Stimulated activated CD4-positive, alpha-beta T cell treated with anti-CD3 and anti-CD28 coated beads, Interleukin-4, amount 100 ng/mL, for 24 hours (primary cell): Measurements from ENCODE around the gene SCN2A.

Experiments
- DNase-seq: peaks from one replicate; pipeline ENCODE4 v3.0.0-alpha.2; 2020

The SCN2A gene

DNA sequence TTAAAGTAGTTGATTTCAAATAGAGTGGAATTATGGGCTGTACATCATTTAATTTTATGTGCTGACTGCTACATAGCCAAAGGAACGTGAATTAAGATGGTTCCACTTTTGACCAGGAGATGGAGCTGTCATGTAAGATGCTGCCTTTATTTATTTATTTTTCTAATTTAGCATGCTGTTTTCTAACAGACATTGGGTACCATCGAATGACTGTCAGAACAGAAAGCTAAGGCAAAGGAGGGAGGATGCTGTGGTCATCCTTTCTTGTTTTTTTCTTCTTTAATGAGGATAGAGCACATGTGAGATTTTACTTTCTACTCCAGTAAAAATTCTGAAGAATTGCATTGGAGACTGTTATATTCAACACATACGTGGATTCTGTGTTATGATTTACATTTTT, at the start of gene SCN2A:
Gene SCN2A, plus strand, starts transcription at position 185 of the 400 bp plus-strand sequence. CDS start 56,410 bp downstream, outside the sequence.
- no peak for DNase-seq

- no peak for DNase-seq
These were observed 48.0 kb upstream of the SCN2A start for GRCh38 chr2:165191096-165191728.

DNA sequence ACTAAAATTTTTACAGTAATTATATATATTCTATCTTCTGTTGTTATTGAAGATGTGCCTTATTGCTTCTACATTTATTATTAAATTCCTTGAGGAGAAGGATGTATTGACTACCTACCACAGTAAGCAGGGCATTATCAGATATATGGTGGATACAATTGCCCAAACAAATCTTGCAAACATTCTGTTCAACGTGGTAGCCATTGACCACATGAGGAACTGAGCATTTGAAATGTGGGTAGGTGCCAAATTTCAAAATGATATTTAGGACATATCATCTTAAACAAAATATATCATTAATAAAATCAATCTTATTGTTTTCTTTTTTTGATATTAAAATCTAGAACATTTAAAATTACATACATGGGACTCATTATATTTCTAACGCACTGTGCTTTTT, 46.5 kb upstream of the SCN2A start:
- DNase-seq = no peak

GRCh38 chr2:165193178-165193777, 45.9 kb upstream of the SCN2A start:
- no peak for DNase-seq

- DNase-seq = no peak
These were observed 42.8 kb upstream of the SCN2A start for GRCh38 chr2:165196411-165196810.

GRCh38 chr2:165197346-165197745, 41.9 kb upstream of the SCN2A start:
- no peak for DNase-seq

- no peak for DNase-seq
These were observed 41.0 kb upstream of the SCN2A start for GRCh38 chr2:165198181-165198580.

- no peak for DNase-seq
These were observed 37.0 kb upstream of the SCN2A start for GRCh38 chr2:165202239-165202638.

DNA sequence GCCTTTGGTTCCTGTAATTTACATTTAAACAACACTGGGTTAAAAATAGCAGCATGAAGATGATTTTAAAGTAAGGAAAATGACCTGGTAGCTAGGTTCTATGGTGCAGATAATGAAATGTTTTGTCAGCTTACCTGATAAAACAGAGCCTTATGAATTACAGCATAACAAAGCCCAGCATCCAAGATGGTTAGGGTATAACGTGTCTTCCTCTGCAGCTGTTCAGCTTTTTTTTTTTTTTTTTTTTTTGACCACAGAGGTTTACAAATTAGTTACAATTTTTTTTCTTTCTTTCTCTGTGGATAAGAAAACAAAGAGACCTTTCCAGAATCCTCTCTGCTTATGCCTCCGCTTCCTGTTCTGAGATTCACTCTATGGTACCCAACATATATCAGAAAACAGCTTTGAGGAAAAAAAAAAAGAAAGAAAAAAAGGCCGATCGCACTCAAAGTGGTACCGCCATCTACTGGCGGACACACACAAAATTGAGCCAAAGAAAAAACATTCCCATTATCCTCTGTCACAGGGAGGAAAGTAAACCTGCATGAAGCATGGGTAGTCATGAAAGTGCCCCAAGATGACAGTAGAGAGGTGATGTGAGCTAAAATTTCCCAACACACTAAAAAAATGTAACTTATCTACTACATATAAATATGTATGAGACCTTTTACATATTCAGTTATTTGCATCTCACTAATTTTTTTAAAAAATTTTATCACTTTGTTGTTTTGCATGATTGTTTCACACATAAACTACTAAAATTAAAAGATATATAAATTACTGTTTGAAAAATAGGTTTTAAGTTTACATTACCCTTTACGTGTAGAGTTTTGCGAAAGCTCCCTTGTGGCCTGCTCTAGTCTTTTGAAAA, 35.3 kb upstream of the SCN2A start, which contains the start of gene SCN3A:
Gene SCN3A, minus strand, starts transcription at position 362 of the 871 bp plus-strand sequence. CDS start 27,656 bp downstream, outside the sequence.
- DNase-seq = no peak

DNA sequence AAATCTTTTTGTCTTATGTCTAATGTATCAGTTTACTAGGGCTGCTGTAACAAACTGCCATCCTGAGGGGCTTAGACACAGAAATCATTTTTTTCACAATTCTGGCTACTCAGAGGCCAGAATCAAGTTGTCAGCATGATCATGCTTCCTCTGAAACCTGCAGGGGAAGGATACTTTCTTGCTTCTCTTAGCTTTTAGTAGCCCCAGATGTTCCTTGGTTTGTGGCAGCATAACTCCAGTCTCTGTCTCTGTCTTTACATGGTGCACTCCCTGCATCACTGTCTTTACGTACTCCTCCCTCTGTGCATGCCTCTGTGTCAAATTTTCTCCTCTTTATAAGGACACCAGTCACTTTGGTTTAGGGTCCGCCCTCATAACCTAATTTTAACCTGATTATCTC, 33.3 kb upstream of the SCN2A start:
- no peak for DNase-seq

DNA sequence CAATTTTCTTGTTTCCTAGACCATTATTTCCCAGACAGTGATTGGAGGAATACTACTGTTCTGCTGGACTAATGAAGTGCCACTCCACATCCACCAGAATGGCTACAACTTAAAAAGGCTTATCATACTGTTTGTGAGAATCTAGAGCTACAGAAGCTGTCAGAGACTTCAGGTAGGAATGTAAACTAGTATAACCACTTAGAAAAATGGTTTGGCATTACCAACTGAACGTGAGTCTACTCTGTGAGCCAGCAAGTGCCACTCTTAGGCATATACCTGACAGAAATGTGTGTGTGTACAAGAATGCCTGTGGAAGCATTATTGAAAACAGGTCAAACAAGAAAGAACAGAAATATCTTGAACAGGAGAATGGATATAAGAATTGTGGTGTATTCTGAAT, 31.1 kb upstream of the SCN2A start:
- DNase-seq = no peak

DNA sequence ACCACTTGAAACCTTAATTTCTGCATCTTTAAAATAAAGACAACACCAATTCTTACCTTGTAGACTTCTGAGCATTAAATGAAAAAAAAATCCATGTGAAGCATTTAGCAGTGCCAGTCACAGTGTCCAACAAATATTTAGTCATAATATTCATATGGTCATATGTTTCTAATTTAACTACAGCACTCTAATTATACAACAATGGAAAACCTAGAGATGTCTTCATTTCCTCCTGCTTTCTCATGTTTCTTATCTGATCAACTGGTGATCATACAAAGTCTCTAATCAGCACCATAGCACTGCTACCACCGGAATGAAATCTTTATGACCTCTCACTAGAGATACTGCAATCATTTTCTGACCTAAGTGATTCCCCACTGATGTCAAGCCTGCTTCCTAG, 25.1 kb upstream of the SCN2A start:
- DNase-seq = no peak

GRCh38 chr2:165219481-165219880, 19.7 kb upstream of the SCN2A start:
- no peak for DNase-seq

DNA sequence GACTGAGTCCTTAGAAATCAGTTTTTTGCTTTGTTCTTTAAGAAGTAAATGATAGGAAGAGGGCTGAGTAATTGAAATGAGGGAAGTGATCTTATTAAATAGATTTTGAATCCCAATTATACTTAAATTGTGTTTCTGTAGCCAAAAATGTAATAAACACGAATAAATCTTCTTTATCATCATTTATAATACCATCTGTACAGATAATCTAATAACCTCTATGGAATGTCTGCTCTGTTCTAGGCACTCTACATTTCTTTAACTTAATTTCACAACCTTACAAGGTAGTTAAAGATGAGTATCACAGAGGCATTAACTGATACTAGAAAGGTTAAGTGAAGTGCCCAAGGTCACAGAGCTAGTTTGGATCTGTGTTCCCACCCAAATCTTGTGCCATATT, 14.3 kb upstream of the SCN2A start:
- no peak for DNase-seq

GRCh38 chr2:165227571-165227970, 11.6 kb upstream of the SCN2A start:
- DNase-seq = no peak

DNA sequence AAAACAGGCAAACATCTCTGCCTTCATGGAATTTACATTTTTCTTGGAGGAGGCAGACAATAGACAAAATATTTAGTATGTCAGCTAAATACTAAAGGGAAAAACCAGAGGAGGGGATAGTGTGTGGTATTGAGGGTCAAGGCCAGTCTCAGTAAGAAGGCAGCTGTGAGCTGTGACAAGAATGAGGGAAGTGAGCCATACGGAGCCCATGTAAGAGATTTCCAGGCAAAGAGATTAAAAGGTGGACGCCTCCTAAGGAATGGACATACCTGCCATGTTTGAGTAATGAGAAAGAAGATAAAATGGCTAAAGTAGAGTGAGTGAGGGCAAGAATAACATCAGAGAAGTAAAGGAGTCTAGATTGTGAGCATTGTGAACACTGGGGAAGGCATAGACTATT, 2.2 kb upstream of the SCN2A start:
- DNase-seq = no peak

DNA sequence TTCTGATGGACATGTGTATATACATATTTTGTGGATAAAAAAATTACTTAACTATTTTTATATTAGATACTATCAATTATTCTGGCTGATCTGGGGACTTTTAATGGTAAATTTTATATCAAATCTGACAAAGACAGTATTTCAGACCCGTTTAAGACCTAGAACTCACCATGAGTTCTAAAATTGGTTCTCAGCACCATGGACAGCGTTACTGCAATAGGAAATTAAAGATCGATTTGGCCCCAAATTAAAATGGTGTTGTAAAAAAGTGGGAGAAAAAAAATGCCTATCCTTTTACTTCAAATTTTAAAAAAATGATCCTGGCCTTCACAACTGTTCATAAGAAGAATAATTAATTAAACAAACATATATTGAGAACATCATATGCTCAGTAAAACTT, 919 bp upstream of the SCN2A start:
- DNase-seq = no peak

DNA sequence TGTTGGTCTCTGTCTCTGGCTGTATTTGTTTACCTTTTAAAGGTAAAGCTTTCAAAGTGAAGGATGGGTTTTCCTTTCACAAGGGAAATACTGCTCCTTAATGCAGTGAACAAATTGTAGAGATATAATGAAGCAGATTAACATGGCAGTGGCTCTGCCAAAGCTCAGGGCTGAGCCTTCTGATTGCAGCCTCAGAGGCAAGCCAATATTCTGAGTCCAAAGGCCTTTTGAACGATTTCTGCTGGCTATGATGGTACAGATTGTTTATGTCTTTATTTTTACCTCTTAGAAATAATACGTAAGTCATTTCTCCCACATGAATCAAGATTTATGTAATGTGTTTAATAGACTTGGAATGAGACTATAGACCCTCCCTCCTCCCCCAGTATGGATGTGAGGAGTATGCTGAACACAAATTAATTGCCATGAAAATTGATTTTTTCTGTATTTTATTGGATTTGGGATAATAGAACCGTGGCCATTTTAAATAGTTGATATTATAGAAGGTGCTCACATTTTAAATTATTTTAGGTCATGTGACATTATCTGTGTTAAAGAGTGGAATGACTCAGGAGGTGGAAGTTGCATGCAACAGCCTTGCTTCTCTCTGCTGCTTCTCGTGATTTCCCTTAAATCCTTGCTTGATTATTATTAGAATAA, 772 bp downstream of the SCN2A start:
- DNase-seq = no peak

GRCh38 chr2:165240916-165241315, 1.7 kb downstream of the SCN2A start:
- DNase-seq = no peak

- DNase-seq = no peak
These were observed 6.0 kb downstream of the SCN2A start for GRCh38 chr2:165245081-165245793.

DNA sequence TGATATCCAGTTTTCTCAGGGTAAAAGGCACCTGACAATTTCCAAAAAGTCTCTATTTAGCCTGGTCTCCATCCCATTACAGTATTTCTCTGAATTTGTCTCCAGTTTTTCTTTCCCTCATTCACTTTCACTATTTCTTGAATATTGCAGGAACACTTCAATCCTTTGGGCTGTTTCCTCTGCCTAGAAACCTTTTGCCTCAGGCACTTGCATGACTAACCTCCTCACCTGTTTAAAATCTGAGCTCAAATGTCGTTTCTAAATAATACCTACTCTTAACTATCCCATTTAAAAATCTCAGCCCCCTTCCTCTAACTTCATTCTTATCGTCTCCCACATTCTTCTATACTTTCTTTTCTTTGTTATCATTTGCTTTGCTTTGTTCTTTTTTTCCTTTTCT, 9.0 kb downstream of the SCN2A start:
- no peak for DNase-seq

DNA sequence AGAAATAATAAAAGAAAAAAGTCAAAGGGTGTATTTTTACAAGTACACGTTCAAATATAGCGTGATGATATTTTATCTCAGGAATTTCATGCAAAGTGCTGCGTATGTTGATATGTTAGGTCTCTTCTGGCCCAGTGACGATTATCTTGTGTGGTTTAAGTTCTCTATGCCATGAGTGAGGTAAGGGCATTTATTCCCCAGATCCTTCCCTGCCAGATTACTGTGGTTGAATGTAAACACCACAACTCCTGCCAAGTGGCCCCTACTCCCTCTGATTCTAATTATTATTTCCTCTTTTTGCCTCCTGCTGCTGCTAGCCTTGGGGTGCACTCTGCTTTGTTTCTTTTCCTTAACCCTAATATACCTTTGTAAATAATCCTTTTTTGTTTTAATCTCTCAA, 12.2 kb downstream of the SCN2A start:
- no peak for DNase-seq

DNA sequence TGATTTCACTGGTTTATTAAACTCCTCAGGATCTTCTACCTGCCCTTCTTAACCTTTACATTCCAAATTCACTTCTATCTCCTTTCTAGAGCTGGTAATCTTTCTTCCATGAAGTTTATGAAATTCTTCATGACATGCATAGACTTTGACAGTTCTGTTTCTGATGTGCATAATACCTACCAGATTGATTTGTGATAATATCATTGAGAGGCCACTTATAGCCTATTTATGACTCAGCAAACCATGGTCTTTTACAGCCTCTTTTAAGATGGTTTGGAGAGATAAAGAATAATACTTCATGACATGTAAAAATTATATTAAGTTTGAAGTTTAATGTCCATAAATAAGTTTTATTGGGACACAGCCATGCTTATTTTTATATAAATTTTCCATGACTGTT, 14.0 kb downstream of the SCN2A start:
- DNase-seq = no peak
